Activated CD8-positive, alpha-beta memory T cell treated with anti-CD3 and anti-CD28 coated beads for 1 hour (primary cell): ENCODE measurements around the gene TCIRG1.
"Not testable (repeated sequence)": the region's sequence is repeated elsewhere in the genome, so short reads cannot be mapped to it uniquely, and the experiment has no call there.

Source experiments
- DNase-seq, 2 donors: peaks; one replicate each; pipeline ENCODE4 v3.0.0-alpha.2; 2020; ENCODE audit warnings: low read depth in 1 of 2; ENCODE audit errors: extremely low read depth in 1 of 2

TCIRG1 gene

DNA sequence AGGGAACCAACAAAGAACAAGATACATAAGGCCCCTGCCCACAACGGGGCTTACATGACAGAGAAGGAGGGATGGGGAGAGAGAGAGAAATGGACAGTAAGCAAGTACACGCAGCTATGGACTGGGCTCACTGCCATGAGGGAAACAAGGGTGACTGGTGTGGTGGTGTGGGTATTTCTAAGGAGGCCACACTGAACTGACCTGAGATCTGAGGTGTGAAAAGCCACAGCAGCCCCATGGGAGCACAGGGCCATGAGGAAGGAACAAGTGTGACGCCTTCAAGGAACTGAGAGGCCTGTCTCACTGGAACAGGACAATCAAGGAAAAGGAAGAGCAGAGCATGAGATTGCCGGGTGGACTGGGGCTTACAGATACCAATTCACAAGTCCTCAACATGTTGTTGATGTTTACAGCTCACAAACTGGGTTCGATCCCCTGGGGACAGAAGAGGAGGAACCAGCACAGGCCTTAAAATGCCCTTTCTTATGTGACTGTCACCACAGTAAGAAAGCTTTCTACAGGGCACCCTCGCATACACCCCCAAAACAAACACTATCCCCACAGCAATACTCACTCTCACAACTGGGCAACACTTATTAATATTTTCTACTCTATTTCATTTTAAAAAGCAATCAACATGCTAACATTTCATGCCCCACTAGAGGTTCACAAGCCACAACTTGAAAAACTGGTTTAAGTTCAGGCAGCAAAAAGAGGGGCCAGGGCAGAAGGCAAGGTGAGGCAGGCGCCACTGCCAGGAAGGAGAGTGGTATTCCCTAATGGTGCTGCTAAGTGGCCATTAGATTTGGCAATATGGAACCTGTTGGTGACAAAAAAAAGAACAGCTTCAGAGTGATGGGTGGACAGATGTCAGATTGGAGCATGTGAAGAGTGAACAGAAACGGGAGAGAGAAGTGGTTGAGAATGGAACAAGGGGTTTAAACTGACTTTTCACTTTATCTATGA, 39.1 kb downstream of the TCIRG1 start:
- no peak for DNase-seq

DNA sequence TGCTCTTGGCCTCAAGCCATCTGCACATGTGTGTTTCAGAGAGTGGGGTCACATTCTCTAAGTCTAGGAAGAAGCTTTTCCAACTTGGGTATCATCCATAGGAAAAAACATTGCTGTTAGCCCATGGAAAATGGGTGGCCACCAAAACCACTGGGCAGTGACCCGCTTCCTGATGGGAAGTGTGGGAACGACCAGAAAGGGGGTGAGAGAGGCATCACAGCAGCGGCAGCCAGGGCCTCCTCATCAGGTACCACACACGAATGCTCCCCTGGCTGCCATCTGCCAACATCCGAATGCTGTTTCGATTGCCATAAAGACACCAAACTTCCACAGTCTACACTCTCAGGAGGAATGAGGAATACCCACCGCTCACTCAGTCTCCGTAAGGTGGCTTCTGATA, 42.0 kb downstream of the TCIRG1 start:
- no peak for DNase-seq

DNA sequence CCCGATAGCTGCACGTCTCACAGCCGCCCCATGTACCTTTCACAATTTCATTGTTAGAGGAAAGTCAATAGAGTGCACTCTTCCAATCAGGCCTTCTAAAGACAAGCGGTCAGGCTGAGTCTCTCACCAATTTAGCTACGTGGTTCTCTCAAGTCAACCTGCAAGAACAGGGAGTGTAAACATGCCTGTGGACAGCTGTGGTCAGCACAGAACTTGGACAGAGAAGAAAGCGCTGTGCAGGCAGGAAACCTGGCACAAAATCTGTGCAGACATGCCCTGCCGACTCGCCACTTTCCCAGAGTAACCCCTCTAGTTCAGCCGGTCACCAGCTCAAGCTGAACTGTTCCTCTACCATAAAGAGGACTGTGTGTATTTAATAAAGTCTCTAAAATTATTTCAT, 42.9 kb downstream of the TCIRG1 start:
- DNase-seq = no peak

DNA sequence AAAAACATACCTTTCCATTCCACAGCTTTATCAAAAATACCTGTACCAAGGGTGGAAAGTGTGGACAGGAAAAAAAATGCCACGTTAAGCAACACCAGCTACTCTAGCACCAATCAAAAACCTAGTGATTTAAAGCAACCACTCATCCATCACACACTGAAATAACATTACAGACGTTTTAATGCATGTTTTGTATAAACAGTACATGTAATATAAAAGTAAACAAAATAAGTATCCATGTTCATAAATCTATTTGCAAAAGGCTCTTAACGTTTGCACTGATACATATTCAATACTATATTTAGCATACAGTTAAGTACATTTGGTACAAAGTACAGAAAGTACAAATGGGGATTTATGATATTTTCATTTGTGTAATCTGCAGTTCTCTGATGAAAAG, 43.7 kb downstream of the TCIRG1 start:
- no peak for DNase-seq

DNA sequence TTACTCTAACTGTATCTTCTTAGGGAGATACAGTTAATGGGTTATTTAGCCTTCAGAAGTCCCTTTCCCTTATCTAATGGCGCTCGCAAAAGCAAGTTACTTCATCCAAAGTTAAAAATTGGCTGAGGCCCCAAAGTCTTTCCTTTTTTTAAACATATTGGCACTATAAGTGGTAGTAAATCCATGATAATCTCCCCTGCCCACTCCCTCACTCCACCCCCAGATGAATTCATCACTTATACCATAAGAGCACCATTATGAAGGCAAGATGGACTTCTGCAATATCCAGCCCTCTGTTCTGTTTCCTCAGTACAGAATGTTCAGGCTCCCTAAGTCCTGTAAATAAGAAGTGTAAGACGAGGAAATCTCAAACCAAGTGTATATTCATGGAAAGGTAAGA, 44.7 kb downstream of the TCIRG1 start:
- DNase-seq = no peak

DNA sequence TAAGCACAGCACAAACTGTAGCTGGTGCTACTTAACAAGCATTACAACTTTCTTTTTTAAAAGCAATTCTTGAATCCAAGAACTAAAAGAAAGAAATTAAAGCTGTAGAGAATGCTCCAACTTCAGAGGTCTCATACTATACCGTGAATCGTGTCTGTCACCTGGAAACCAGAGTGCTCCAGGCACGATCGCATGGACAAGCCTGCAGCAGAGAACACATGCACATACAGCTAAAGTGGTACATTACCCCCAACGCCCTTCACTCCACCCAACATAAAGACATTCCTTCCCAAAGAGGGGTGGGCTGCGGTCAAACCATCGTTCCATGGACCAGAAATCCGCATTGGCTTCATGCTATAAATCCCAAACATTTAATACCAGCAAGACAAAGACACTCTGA, 50.9 kb downstream of the TCIRG1 start:
- DNase-seq = no peak

DNA sequence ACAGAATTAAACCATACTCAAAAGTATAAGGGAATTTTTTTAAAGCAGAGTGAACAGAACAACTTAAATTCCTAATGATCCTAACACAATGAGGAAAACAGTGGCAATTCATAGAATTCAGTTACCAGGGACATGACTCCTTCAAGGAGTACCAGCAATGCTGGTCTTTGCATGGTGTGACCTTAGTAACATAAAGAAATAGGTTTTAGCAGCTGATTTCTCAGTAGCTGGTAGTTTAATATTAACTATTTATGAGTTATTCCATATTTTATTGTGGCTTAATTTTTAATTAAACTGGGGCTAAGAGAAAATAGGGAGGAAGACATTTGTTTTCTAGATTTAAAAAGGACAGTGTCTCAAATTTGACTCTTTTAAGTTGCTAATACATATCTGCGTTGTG, 51.5 kb downstream of the TCIRG1 start:
- DNase-seq = no peak

DNA sequence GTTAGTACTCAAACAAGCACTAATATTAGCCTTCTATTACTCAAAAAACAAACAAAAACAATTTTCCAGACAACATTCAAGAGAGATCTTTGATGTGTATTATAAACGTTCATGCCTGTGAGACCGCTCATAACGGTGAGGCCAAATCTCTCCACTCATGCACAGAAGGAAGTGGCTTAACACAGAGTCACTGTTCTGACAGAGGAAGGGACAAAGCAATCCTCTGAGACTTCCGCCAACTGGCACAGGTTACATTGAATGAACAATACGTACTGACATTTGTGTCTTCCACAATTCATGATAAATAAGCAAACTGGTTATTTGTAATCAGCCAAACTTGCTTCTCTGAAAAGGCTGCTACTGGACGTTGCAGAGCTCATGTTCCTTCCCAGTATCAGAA, 51.9 kb downstream of the TCIRG1 start:
- DNase-seq = no peak

DNA sequence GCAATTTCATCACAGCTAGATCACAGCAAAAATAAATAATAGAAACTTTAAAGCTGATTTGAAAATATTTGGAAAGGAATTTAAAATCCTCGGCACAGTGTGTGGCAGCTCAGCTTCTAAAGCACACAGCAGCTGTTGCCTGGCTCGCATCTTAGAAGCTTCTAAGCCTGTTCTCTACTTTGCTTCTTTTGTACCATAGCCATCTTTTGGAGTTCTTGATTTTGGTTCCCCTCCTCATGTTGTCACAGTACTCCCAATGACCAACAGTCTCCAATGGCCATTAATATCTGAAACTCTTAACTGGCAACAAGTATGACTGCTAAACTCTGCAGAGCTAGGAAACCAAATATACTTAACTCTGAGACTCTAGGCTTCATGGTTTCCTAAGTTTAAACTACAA, 53.6 kb downstream of the TCIRG1 start:
- no peak for DNase-seq

DNA sequence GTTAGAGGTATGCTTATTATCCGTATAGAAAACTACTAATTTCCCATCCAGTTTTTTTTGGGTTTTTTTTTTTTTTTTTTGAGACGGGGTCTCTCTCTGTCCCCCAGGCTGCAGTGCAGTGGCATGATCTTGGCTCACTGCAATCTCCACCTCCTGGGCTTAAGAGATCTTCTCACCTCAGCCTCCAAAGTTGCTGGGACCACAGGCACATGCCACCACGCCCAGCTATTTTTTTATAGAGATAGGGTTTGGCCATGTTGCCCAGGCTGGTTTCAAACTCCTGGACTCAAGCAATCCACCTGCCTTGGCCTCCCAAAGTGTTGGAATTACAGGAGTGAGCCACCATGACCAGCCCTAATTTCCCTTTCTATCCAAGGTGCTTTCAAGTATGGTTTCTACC, 54.1 kb downstream of the TCIRG1 start:
- not testable (repeated sequence) for DNase-seq

DNA sequence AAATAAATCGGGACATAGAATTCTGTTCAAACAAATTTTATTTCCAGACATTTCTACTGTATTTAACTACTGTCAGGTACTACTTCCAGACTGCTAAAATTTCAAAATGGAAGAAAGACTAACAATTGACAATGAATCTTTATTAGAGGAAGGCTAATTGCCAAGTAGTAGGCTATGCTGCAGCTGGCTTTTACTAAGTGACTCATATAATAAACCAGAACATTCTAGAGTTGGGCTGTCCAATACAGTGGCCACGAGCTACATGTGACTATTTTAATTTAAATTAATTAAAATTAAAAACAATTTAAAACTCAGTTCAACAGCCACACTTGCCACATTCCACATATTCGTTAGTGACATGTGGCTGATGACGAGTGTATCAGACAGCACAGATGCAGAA, 54.7 kb downstream of the TCIRG1 start:
- no peak for DNase-seq

DNA sequence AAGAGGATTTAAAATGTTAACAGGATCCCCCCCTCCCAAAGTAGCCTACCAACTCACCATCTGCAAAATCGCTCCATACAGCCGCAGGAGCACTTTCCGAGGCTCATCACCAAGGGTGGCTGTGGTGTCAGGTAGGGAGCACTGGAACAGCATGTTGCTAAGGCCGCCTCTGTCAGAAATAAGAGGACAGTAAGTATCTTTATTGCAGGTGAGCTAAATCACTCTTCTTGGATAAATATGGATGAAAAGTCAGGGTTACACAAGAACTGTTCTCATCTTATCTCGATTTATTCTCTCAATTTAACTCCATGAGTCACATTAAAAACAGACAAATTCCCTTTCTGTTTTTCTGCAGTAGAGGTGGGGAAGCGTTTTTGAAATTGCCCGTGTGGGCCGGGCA, 58.1 kb downstream of the TCIRG1 start:
- DNase-seq = no peak

DNA sequence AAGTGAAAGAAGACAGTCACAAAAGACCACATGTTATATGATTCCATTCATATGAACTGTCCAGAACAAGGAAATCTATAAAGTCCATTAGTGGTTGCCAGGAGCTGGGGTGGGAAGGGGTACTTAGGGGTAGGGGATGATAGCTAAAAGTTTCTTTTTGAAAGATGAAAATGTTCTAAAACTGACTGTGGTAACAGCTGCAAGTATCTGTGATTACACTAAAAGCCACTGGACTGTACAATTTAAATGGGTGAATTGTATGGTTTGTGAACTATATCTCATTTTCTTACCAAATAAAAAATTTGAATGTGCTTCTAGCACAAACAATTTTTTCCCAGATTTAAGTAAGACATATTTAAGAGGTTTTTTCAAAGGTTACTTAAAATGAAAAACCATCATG, 60.2 kb downstream of the TCIRG1 start:
- no peak for DNase-seq

DNA sequence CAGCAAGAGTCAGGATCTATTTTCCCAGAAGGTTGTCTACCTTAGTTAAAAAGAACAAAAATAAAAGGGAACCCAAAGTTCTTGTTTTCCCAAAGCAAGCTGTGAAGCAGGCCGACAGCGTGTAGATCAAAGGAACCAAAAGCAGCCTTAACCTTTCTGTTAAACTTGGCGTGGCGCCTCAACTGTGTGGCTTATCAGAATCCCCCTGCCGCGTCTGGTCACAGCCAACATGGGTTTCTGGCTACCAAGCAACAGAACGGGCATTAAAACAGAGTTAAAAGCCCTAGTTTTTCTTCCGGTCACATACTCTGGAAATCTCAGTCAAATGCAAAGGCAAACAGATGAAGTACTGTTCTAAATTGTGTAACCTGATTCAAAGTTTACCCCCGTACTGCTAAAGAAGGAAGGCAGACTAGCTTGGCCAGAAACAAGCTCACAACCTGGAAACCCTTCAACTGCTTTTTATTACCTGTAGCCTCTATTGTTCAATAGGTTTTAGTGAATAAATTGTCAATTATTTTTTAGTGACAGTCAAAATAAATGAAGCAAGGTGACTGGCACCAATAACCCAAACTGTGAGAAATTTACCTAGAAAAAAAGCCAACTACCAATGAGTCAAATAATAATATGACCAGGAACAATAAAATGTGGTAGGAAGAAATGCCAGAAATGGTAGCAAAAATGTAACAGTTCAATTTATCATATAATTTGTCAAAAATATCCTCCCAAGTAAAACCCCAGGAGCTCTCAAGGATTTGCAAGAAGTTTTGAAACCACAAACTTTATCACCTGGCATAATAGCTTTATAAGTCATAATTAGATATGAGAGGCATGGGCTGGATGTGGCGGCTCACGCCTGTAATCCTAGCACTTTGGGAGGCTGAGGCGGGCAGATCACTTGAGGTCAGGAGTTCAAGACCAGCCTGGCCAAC, 60.9 kb downstream of the TCIRG1 start:
- DNase-seq = no peak
